Activated CD8-positive, alpha-beta memory T cell treated with anti-CD3 and anti-CD28 coated beads for 48 hours (primary cell): Measurements from ENCODE around the gene NLGN3.

ENCODE experiments used
- DNase-seq, 3 experiments: peaks; one replicate each; pipeline ENCODE4 v3.0.0-alpha.2; 2020; ENCODE audit warnings: low read depth in 2 of 3, low spot score in 2 of 3

Gene NLGN3

GRCh38 chrX:71118032-71118984 is 26.3 kb upstream of the NLGN3 start, which contains the start of gene MED12:
TSS of gene MED12 (plus strand) at chrX:71118596. CDS start at chrX:71118755, 159 bp downstream.
- peak; percentile 55 to 66 (median 61) for DNase-seq

- no peak for DNase-seq
These were observed 25.6 kb upstream of the NLGN3 start for GRCh38 chrX:71118985-71119535.

- DNase-seq = no peak
These were observed 16.3 kb upstream of the NLGN3 start for GRCh38 chrX:71128166-71128833.

GRCh38 chrX:71128915-71129765 is 15.5 kb upstream of the NLGN3 start:
- DNase-seq = peak in 2 of 3 experiments; percentile 43 to 55

- no peak for DNase-seq
These were observed 13.1 kb upstream of the NLGN3 start for GRCh38 chrX:71131510-71131909.

- no peak for DNase-seq
These were observed 4.2 kb upstream of the NLGN3 start for GRCh38 chrX:71140440-71140839.

- no peak for DNase-seq
These were observed 1.1 kb upstream of the NLGN3 start for GRCh38 chrX:71143508-71143907.

- DNase-seq = no peak
These were observed 3.0 kb downstream of the NLGN3 start for GRCh38 chrX:71147496-71148277.

- DNase-seq = no peak
These were observed 3.6 kb downstream of the NLGN3 start for GRCh38 chrX:71148278-71148663.

- no peak for DNase-seq
These were observed 6.7 kb downstream of the NLGN3 start for GRCh38 chrX:71151366-71151765.

- DNase-seq = no peak
These were observed 9.6 kb downstream of the NLGN3 start for GRCh38 chrX:71154196-71154595.

- no peak for DNase-seq
These were observed 10.0 kb downstream of the NLGN3 start for GRCh38 chrX:71154641-71155040.

GRCh38 chrX:71158603-71159002 is 14.0 kb downstream of the NLGN3 start:
- DNase-seq = no peak

- no peak for DNase-seq
These were observed 14.7 kb downstream of the NLGN3 start for GRCh38 chrX:71159335-71159734.

GRCh38 chrX:71160475-71160874 is 15.8 kb downstream of the NLGN3 start:
- DNase-seq = no peak

GRCh38 chrX:71162981-71163380 is 18.3 kb downstream of the NLGN3 start:
- DNase-seq = no peak

GRCh38 chrX:71164071-71164470 is 19.4 kb downstream of the NLGN3 start:
- DNase-seq = no peak

- DNase-seq = no peak
These were observed 21.8 kb downstream of the NLGN3 start for GRCh38 chrX:71166461-71166860.

GRCh38 chrX:71167031-71167781 is 22.6 kb downstream of the NLGN3 start:
- DNase-seq = no peak
